A204.1 (cell line): ENCODE results near the gene CTU1.

Experiments used
- FAIRE-seq: peaks from 2 replicates; lab custom pipeline; 2012; peaks lifted over from hg19 to GRCh38; lab: Jason Lieb, UNC

CTU1 gene

DNA sequence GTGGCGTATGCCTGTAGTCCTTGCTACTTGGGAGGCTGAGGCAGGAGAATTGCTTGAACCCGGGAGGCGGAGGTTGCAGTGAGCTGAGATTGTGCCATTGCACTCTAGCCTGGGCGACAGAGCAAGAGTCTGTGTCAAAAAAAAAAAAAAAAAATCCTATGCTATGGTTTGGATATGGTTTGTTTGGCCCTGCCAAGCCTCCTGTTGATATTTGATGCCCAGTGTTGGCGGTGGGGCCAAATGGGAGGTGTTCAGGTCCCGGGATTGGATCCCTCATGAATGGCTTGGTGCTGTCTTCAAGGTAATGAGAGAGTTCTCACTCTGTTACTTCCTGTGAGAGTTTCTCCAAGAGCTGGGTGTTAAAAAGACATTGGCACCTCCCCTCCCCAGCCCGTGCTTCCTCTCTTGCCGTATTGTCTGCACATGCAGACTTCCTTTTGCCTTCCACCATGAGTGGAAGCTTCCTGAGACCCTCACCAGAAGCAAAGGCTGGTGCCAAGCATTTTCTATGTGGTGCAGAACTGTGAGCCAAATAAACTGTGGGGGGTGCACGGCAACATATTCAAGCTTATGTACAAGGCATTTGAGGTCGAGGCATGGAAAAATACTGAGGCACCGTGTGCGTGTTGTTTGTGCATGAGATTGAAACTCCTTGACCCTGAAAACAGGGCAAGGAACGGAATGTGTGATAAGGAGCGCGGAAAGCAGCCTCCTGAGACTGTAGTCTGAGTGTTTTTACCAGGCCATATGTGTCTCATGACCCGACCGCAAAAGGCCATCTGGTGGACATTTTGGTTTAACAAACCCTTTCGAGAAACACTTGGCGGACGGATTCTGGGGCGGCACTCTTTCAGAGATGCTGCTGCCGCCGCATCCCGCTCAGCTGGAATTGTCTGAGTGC lies 23.8 kb upstream of the CTU1 start:
- FAIRE-seq: no peak

- FAIRE-seq: no peak
These were observed 21.5 kb upstream of the CTU1 start for GRCh38 chr19:51129716-51130115.

DNA sequence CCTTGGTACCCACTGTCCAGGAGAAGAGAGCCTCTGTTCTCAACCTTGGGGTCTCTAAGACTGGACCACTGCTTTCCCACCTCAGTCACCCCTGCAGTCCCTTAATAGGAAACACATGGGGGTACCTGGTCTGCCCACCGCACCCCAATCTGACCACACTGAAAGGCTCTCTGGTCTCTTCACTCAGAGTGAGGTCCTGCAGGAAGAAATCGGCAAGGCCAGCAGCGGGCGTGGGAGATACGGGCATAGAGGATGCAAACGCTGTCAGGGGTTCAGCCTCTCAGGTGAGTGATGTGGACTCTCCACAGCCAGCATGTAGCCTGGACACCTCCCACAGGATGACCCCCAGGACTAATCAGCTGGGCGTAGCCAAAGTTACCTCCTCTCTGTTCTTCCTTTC lies 20.0 kb upstream of the CTU1 start:
- no peak for FAIRE-seq

- FAIRE-seq: no peak
These were observed 19.5 kb upstream of the CTU1 start for GRCh38 chr19:51127755-51128154.

DNA sequence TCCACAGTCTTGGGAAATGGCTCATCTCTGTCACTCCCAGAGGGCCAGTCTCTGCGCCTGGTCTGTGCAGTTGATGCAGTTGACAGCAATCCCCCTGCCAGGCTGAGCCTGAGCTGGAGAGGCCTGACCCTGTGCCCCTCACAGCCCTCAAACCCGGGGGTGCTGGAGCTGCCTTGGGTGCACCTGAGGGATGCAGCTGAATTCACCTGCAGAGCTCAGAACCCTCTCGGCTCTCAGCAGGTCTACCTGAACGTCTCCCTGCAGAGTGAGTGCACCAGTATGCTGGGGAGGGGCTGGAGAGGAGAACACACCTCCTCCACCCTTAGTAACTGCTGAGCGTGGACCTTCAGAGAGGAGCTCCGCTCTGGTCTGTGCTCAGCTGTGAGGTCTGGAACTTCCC lies 18.8 kb upstream of the CTU1 start:
- no peak for FAIRE-seq

DNA sequence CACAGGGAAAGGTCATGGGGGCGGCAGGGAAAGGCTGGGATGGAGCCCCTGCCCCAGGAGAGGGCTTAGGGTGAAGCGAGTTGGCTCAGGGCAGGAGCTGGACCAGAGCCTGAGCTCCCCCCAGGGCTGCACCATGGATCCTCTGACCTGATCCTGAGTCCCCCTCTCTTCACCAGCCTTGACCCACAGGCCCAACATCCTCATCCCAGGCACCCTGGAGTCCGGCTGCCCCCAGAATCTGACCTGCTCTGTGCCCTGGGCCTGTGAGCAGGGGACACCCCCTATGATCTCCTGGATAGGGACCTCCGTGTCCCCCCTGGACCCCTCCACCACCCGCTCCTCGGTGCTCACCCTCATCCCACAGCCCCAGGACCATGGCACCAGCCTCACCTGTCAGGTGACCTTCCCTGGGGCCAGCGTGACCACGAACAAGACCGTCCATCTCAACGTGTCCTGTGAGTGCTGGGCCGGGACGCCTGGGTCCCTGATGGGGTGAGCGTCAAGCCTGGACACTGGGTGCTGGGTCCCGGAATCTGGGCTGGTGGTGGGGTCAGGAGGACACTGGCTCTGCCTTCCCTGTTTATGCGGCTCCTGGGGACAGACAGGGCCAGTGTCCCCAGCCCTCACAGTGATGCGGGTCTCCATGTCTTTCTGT lies 17.3 kb upstream of the CTU1 start:
- FAIRE-seq: no peak

GRCh38 chr19:51124729-51125128 lies 16.5 kb upstream of the CTU1 start, which contains the start of gene SIGLEC9:
SIGLEC9 (plus strand) TSS chr19:51124906; CDS start chr19:51124975, 69 bp downstream.
- no peak for FAIRE-seq

DNA sequence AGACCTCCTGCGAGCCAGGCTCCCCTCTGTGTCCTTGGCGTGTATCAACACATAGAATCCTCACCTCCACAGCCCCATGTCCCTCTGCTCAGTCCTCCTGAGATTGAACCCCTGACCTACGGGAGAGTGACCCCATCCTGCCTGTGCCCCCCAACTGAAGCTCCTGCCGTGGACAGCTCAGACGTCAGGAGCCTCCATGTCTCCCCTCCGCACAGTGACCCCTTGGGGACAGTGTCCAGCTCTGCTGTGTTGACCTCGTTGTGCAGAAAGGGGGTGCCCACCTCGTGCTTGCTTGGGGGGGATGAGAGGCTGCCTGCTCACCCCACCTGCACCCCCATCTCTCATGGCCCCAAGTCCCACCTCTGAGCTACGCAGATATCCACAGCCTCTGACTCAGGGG lies 16.0 kb upstream of the CTU1 start:
- FAIRE-seq: no peak

DNA sequence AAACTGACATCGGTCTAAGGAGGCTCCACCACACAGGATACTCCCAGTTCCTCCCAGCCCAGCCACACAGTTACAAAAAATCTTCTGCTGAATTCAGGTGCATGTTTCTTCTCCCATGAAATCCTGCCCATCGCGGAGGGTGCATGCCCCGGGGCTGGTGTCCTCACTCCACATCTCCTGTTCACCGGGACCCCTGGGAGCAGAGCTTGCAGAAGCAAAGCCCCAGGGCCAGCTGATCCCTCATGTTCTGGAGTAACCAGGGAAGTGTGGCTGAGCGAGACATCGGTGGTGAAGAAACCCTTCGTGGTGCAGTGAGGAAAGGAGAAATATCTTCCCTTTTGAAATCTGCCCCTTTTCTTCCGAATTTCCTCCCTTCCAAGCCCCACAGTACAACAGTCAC lies 15.6 kb upstream of the CTU1 start:
- FAIRE-seq: no peak

- FAIRE-seq: no peak
These were observed 15.2 kb upstream of the CTU1 start for GRCh38 chr19:51123381-51123800.

- no peak for FAIRE-seq
These were observed 14.1 kb upstream of the CTU1 start for GRCh38 chr19:51122112-51122981.

DNA sequence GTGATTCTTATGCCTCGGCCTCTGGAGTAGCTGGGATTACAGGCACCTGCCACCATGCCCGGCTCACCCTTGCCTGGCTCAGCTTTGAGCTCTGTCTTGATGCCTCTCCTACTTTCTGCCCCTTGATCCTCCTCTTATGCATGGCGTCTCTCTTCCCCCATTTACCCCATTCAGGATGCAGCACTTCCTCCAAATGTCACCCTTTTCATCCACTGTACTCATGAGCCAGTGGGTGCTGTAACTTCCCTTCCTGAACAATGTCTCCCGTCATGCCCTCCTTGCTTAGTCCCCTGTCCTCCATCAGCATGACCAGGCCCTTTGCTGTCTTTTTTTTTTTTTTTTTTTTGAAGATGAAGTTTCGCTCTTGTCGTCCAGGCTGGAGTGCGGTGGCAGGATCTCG lies 13.0 kb upstream of the CTU1 start:
- no peak for FAIRE-seq

DNA sequence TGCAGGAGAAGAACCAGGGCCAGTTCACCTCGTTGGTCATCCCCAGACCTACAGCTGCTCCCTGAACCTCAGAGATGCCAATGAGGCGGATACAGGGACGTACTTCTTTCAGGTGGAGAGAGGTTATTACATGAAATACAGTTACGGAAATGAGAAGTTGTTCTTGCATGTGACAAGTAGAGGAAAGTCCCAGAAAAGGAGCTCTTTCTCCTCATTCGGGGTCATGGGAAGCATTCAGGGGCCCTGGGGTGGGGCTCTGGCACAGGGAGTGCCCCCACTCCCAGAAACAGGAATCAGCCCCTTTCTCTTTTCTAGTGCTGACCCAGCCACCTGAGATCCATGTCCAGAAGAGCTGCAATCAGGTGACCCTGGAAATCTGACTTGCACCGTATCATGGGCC lies 12.0 kb upstream of the CTU1 start:
- FAIRE-seq: no peak

- FAIRE-seq: no peak
These were observed 11.4 kb upstream of the CTU1 start for GRCh38 chr19:51119611-51120010.

GRCh38 chr19:51119101-51119500 lies 10.9 kb upstream of the CTU1 start:
- FAIRE-seq: no peak

DNA sequence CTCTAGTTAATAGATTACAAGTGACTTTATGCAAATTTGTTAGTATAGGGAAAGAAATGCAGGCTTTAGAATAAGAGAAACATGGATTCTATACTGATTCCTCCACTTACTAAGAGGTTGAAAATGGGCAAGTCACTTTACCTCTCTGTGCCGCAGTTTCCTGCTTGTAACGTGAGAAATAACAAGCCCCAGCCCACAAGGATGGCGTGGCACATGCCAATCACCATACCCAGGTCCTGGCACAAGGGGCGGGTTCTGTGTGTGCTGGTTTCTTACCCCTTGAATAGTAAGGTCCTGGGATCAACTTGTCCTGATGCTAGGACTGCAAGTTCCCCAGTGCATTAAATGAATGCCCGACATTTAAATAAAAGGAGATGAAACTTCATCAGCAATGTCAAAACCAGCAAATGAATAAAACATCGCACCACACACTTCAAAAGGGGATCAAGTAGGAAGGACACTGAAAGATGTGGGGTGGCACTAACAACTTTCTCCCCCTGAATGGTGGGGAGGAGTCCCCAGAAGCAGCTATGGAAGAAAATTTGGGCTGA lies 8.6 kb upstream of the CTU1 start:
- FAIRE-seq: no peak

- no peak for FAIRE-seq
These were observed 6.0 kb upstream of the CTU1 start for GRCh38 chr19:51114087-51114729.

DNA sequence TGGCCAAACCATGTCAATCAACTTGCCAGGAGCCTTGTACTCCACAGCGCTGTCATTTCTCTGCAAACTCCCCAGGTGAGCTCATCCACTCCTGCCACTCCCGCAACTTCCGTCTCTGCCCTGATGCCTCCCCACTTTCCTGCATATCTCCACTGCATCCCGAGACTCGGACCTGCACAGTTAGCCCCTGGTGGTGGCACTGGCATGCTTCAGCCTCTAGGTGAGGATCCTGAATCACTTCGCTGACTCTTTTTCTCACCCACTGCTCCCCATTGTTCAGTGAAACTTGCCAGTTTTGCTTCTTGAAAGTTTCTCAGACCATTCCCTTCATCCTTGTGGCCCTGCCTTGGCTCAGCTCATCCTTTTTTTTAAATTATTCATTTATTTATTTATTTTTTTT lies 3.4 kb upstream of the CTU1 start:
- FAIRE-seq: no peak

DNA sequence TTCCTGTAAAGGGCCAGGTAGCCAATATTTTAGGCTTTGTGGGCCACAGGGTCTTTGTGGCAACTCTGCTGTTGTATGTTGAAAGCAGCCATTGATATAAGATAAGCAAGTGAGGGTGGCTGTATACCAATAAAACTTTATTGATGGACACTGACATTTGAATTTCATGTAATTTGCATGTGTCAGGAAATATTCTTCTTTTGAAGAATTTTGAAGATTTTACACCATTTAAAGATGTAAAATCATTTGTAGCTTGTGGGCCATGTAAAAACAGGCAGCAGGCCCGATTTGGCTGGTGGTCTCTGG lies 2.4 kb upstream of the CTU1 start:
- no peak for FAIRE-seq

DNA sequence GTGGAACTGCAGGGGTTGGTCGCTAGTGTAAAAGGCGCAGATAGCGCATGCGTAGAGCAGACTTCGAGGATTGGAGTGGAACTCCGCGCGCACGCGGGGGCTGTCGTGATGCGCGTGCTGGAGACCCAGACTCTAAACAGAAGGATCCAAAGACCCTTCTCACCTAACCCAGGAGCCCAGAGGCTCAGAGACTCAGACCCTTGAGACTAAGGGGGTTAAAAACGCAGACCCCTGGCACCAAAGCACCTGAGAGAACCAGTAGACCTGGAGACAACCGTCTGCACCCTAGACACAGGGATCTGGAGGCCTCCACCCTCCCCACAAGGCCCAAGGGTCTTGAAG lies 567 bp upstream of the CTU1 start:
- no peak for FAIRE-seq

- no peak for FAIRE-seq
These were observed 673 bp downstream of the CTU1 start for GRCh38 chr19:51107406-51108065.

DNA sequence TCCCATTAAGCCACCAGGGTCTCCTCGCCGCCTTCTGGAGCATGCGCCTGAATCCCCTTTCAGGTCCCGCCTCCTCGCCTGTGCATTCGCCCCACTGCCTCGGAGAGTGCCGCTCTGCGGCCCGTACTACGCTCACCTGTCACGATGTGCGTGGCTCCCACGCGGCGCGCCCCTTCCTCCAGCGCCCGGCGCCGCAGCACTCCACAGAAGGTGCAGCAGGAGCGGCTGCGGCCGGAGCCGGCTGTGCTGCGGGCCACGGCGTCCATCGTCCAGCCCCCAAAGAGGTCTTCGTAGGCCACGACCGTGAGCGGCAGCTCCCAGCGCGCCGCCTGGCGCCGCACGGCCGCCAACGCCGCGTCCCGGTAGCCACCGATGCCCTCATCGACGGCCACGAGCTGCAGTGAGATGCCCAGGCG lies 4.3 kb downstream of the CTU1 start:
- FAIRE-seq: no peak
